Neural crest cell (in vitro differentiated cells): ENCODE measurements around the gene DYNLL2. TPM values are rescaled to one million over a fixed set of nuclear protein-coding genes. Genes with fewer than 3 reads are reported as not detected.
"Not testable (repeated sequence)": the region's sequence is repeated elsewhere in the genome, so short reads cannot be mapped to it uniquely, and the experiment has no call there.

Experiments
- DNase-seq: peaks from one replicate; pipeline ENCODE4 v3.0.0; 2021; ENCODE audit warnings: low read depth, mixed read lengths, low spot score
- H3K27ac Mint-ChIP-seq: one replicate; pipeline ENCODE4 v1.8.0; 2021; ENCODE audit warnings: mild to moderate bottlenecking, mixed read lengths; ENCODE audit not compliant: unreplicated experiment
- H3K27me3 Mint-ChIP-seq: 2 replicates; pipeline ENCODE4 v1.8.0; 2021; ENCODE audit warnings: low read depth, mild to moderate bottlenecking, mixed read lengths
- H3K36me3 Mint-ChIP-seq: 2 replicates; pipeline ENCODE4 v1.8.0; 2021; ENCODE audit warnings: low read depth, mild to moderate bottlenecking, mixed read lengths
- H3K4me1 Mint-ChIP-seq: 2 replicates; pipeline ENCODE4 v1.8.0; 2021; ENCODE audit warnings: mixed read lengths
- H3K4me3 Mint-ChIP-seq: one replicate; pipeline ENCODE4 v1.8.0; 2021; ENCODE audit warnings: mild to moderate bottlenecking, mixed read lengths
- H3K9me3 Mint-ChIP-seq: 2 replicates; pipeline ENCODE4 v1.8.0; 2021; ENCODE audit warnings: mixed read lengths
- long read RNA-seq: library from polyadenylated mRNA; unstranded; transcript quantifications from one replicate; pipeline ENCODE4 v2.0.0, GENCODE V29; 2020
- total RNA-seq: library from RNA; stranded (reverse); gene quantifications from 2 replicates; pipeline ENCODE4 v1.2.1, GENCODE V29; 2021
- TF ChIP-seq, protein P1 (sequence below): fragments of 200-600 bp; sonication (generic); conservative IDR thresholded peaks from 2 replicates; pipeline ENCODE4 v1.5.0; 2021; ENCODE audit warnings: antibody characterized with exemption, mild to moderate bottlenecking

DYNLL2 gene
- 95.9 and 99.9 TPM in 2 replicates for total RNA-seq
- long read RNA-seq, partial matches to known transcripts: 0 of 3 reads
- long read RNA-seq, other reads (novel, unspliced or antisense): 3 of 3 reads

DNA sequence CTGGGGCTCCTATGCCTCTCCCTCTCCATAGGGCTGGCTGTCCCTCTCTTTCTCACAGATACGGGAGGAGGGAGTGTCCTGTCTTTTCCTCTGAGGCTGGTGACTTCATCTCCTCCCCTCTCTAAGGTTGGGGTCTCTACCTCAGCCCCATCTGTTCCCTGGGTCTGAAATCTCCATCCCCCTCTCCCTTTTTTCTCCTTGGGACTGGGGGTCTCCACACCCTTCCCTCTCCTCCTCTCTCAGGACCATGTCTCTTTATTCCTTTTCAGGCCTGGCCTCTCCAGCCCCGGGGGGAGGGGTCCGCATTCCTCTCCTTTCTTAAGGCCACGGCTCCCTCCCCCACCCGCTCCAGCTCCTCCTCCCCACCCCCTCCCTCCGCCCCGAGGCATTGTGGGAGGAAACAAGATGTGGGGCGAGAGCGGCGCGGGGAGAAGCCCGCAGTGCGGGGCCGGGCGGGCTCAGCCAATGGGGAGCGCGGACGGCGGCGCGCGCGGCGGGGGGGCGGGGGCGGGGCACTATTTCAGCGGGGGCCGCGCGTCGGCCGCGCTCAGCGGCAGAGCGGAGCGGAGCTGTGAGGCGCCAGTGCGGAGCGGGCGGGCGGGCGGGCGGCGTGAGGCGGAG is at the start of gene DYNLL2:
Gene DYNLL2 (plus strand): TSS at position 550 of the 621 bp plus-strand sequence. CDS start 3,672 bp downstream, outside the sequence.
- H3K27me3 Mint-ChIP-seq: peaks cover 2% of the 10 kb centered on the region
- H3K4me3 Mint-ChIP-seq: peak within 1 kb of the TSS; percentile 91
- peak within 1 kb of the TSS; percentile 99 for H3K27ac Mint-ChIP-seq
- DNase-seq: peak; percentile 87
- H3K36me3 Mint-ChIP-seq: peaks cover 19% of the 10 kb centered on the region
- TF ChIP-seq, protein P1, sequence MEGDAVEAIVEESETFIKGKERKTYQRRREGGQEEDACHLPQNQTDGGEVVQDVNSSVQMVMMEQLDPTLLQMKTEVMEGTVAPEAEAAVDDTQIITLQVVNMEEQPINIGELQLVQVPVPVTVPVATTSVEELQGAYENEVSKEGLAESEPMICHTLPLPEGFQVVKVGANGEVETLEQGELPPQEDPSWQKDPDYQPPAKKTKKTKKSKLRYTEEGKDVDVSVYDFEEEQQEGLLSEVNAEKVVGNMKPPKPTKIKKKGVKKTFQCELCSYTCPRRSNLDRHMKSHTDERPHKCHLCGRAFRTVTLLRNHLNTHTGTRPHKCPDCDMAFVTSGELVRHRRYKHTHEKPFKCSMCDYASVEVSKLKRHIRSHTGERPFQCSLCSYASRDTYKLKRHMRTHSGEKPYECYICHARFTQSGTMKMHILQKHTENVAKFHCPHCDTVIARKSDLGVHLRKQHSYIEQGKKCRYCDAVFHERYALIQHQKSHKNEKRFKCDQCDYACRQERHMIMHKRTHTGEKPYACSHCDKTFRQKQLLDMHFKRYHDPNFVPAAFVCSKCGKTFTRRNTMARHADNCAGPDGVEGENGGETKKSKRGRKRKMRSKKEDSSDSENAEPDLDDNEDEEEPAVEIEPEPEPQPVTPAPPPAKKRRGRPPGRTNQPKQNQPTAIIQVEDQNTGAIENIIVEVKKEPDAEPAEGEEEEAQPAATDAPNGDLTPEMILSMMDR: no peak
- peaks cover 68% of the 10 kb centered on the region for H3K4me1 Mint-ChIP-seq
- H3K9me3 Mint-ChIP-seq: no peaks in the 10 kb centered on the region

DNA sequence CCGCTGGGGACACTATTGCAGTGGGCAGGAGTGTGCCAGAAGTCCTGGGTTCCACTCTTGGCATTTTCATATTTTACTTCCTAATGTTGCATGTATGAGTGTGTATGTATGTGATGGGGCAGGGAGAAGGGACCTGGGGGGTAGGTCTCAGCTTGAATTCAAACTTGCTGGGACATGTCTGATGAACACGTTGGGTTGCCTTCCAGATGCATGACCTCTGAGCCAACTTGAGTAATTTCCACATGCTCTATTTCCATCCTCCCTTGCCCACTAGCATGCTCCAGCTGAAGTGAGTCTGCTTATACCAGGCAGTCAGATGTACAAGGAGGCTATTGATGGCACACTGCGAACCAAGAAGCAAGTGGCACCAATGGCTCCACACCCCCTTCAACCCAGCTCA is 43.2 kb upstream of the DYNLL2 start:
- Mint-ChIP-seq H3K27me3 (no peaks in the 10 kb centered on the region), H3K9me3 (no peaks in the 10 kb centered on the region), H3K27ac (no peak overlapping the region), H3K4me3 (no peak overlapping the region), H3K36me3 (no peaks in the 10 kb centered on the region), H3K4me1 (no peaks in the 10 kb centered on the region)
- TF ChIP-seq, protein P1: no peak
- no peak for DNase-seq

DNA sequence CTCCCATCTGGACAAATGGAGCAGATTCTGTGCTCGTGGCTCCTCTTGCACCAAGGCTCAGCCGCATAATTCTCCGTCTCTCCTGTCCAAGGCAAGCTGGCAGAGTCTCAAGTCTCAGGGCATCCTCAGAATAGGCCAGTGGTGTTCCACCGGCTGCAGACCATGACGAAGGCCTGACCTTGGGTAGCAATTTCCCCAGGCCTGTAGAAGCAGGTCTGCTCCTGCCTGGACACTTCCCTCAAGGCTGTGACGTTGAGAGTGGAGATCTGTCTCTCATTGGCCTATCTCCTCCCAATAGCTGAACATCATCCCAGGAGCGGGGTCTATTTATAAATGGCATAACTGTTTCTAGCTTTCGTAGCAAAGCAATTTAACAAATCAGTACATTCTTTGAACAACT is 42.8 kb upstream of the DYNLL2 start:
- no peak for DNase-seq
- no peaks in the 10 kb centered on the region for H3K4me1 Mint-ChIP-seq
- H3K4me3 Mint-ChIP-seq: no peak overlapping the region
- no peak overlapping the region for H3K27ac Mint-ChIP-seq
- TF ChIP-seq, protein P1: no peak
- no peaks in the 10 kb centered on the region for H3K27me3 Mint-ChIP-seq
- H3K36me3 Mint-ChIP-seq: no peaks in the 10 kb centered on the region
- no peaks in the 10 kb centered on the region for H3K9me3 Mint-ChIP-seq

DNA sequence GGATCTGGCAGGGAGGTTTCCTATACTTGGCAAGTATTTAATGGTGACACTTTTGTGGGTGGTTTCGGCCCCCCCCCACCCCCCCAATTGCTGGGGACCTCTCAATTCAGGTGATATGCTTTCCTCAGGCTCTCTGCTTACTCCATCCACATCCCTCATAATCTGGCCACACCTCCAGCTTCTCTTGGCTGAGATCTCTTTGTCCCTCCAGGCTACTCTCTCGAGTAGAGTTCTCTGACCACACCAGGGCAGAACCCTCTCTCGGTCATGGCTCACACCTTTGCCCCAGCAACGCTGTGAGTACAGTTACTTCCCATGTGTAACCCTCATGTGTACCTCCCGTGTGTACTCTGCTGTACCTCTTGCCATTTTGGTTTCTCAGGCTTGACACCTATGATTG is 42.1 kb upstream of the DYNLL2 start:
- peaks cover 3% of the 10 kb centered on the region for H3K4me1 Mint-ChIP-seq
- H3K27ac Mint-ChIP-seq: no peak overlapping the region
- TF ChIP-seq, protein P1: no peak

DNA sequence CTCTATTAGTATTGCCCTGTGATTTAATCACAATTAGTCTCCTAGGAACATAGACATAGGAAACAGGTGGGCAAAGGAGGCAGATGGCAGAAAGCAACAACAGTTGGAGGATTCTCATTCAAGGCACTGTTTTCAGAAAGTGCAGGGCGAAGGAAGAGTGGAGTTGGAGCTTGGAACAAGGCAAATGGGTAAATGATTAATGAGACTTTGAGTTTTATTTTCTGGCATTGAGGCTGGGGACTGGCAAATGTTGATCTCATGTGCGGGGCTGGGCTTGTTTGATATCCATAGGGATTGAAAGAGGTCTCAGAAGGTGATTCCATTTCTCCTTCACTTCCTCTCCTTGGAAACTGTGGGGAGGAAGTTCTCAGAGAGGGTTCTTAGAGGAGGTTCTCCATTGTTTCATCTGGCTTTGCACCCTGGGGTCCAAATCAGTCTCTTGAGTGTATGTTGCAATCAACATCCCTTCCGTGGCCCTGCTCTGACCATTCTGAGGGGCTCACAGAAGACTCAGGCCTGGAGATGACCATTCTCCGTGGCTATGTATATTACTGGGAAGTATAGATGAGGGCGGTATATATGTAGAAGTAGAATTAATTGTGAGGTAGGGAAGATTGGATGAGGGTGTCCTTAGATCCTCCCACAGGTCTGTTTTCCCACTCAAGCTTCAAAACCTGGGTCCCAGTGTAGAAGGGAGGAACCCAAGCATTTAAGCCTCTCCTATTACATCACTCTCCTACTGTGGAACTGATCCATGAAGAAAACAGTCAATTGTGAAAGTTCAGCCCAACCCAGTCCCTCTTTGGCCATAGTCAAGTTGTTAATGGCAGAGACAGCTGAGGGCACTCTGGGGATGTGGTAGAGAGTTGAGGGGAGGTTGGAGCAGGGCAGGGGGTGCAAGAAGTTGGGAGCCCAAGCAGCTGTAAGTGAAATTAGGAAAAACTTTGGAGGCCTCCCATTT is 39.7 kb upstream of the DYNLL2 start:
- H3K27me3 Mint-ChIP-seq: peaks cover 3% of the 10 kb centered on the region
- no peak overlapping the region for H3K27ac Mint-ChIP-seq

More for the DNA sequence above, 42.1 kb upstream of the DYNLL2 start:
- DNase-seq: no peak
- H3K27me3 Mint-ChIP-seq: peaks cover 2% of the 10 kb centered on the region
- no peaks in the 10 kb centered on the region for H3K36me3 Mint-ChIP-seq
- no peaks in the 10 kb centered on the region for H3K9me3 Mint-ChIP-seq
- H3K4me3 Mint-ChIP-seq: no peak overlapping the region

DNA sequence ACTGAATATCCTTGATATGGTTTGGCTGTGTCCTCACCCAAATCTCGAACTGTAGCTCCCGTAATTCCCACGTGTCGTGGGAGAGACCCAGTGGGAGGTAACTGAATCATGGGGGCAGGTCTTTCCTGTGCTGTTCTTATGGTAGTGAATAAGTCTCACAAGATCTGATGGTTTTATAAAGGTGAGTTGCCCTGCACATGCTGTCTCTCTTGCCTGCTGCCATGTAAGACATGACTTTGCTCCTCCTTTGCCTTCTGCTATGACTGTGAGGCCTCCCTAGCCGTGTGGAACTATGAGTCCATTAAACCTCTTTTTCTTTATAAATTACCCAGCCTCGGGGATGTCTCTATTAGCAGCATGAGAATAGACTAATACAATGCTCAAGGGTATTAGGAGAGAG is 39.0 kb upstream of the DYNLL2 start:
- H3K4me3 Mint-ChIP-seq, DNase-seq, H3K27me3 Mint-ChIP-seq, H3K36me3 Mint-ChIP-seq, H3K4me1 Mint-ChIP-seq, H3K9me3 Mint-ChIP-seq, H3K27ac Mint-ChIP-seq: not testable (repeated sequence)

More for the DNA sequence above, 39.7 kb upstream of the DYNLL2 start:
- DNase-seq: no peak
- H3K9me3 Mint-ChIP-seq: no peaks in the 10 kb centered on the region
- no peaks in the 10 kb centered on the region for H3K36me3 Mint-ChIP-seq
- no peak overlapping the region for H3K4me3 Mint-ChIP-seq
- TF ChIP-seq, protein P1: no peak
- peaks cover 4% of the 10 kb centered on the region for H3K4me1 Mint-ChIP-seq
